Endodermal cell (in vitro differentiated cells): ENCODE measurements around the gene SPACA7. TPM values are rescaled to one million over a fixed set of nuclear protein-coding genes. Genes with fewer than 3 reads are reported as not detected.

Experiments
- DNase-seq: peaks from one replicate; pipeline ENCODE4 v3.0.0-alpha.2; 2017
- H3K27ac ChIP-seq: 2 replicates; pipeline ENCODE4 v1.5.1; 2013; ENCODE audit warnings: mild to moderate bottlenecking, low read depth, low read length, moderate library complexity
- H3K27me3 ChIP-seq: 2 replicates; pipeline ENCODE4 v1.6.1; 2013; ENCODE audit warnings: mild to moderate bottlenecking, low read length, moderate library complexity; ENCODE audit not compliant: insufficient read depth, control insufficient read depth, poor library complexity, severe bottlenecking
- H3K36me3 ChIP-seq: 2 replicates; pipeline ENCODE4 v1.7.0; 2013; ENCODE audit warnings: mild to moderate bottlenecking, low read length, moderate library complexity; ENCODE audit not compliant: control insufficient read depth, insufficient read depth
- H3K4me1 ChIP-seq: one replicate; pipeline ENCODE4 v1.7.0; 2013; ENCODE audit warnings: low read length; ENCODE audit not compliant: control insufficient read depth, insufficient read depth
- H3K4me3 ChIP-seq: 2 replicates; pipeline ENCODE4 v1.5.1; 2013; ENCODE audit warnings: mild to moderate bottlenecking, low read length, moderate library complexity
- H3K9ac ChIP-seq: 2 replicates; pipeline ENCODE4 v1.6.1; 2013; ENCODE audit warnings: mild to moderate bottlenecking, low read length, moderate library complexity; ENCODE audit not compliant: poor library complexity, severe bottlenecking; ENCODE audit errors: extremely low read depth
- H3K9me3 ChIP-seq: 2 replicates; pipeline ENCODE4 v1.6.1; 2013; ENCODE audit warnings: mild to moderate bottlenecking, low read length, moderate library complexity; ENCODE audit not compliant: control insufficient read depth
- H3K27ac Mint-ChIP-seq: 2 replicates; pipeline ENCODE4 v1.8.0; 2020; ENCODE audit warnings: mixed read lengths
- H3K27me3 Mint-ChIP-seq: 2 replicates; pipeline ENCODE4 v1.8.0; 2021; ENCODE audit warnings: mild to moderate bottlenecking, mixed read lengths; ENCODE audit not compliant: insufficient read depth
- H3K36me3 Mint-ChIP-seq: 2 replicates; pipeline ENCODE4 v1.8.0; 2020; ENCODE audit warnings: low read depth, mixed read lengths
- H3K4me1 Mint-ChIP-seq: 2 replicates; pipeline ENCODE4 v1.8.0; 2020; ENCODE audit warnings: mixed read lengths
- H3K4me3 Mint-ChIP-seq: 2 replicates; pipeline ENCODE4 v1.8.0; 2020; ENCODE audit warnings: mild to moderate bottlenecking, moderate library complexity, mixed read lengths
- H3K9me3 Mint-ChIP-seq: 2 replicates; pipeline ENCODE4 v1.8.0; 2020; ENCODE audit warnings: mild to moderate bottlenecking, mixed read lengths
- CTCF ChIP-seq: fragments of 200-600 bp; sonication (generic); conservative IDR thresholded peaks from 2 replicates; pipeline ENCODE4 v1.5.0; 2021; ENCODE audit warnings: antibody characterized with exemption, mild to moderate bottlenecking
- WGBS, 2 experiments: methylation state at CpG; one replicate each; pipeline versions ENCODE4 v1.1.5 to v1.1.7; 2013; ENCODE audit warnings: missing lambda C conversion rate in 2 of 2, mixed read lengths in 1 of 2; ENCODE audit not compliant: insufficient coverage in 1 of 2, insufficient read length in 1 of 2; 5-methylcytosine and 5-hydroxymethylcytosine counted together
- total RNA-seq, 2 donors: library from RNA; stranded (reverse); fragmentation: NEBNext Ultra II Directional in 1 of 2; extraction: Animal tissue kit (Norgen Biotek cat#: 25700) in 1 of 2; gene quantifications; 2 replicates in 1 of 2; 3 replicates in 1 of 2; pipeline ENCODE4 v1.2.1, GENCODE V29; 2021

SPACA7 gene
- total RNA-seq, 2 donors from 2014 or later: not detected

GRCh38 chr13:112442483-112443090 lies 66.4 kb downstream of the SPACA7 start:
- Histone ChIP-seq H3K27me3 (peaks cover 17% of the 10 kb centered on the region), H3K27ac (no peak overlapping the region), H3K9me3 (peaks cover 9% of the 10 kb centered on the region), H3K36me3 (no peaks in the 10 kb centered on the region), H3K4me1 (no peaks in the 10 kb centered on the region), H3K4me3 (no peak overlapping the region), H3K9ac (no peak overlapping the region)
- Mint-ChIP-seq H3K4me1 (no peaks in the 10 kb centered on the region), H3K9me3 (peaks cover 9% of the 10 kb centered on the region), H3K27me3 (peaks cover 32% of the 10 kb centered on the region), H3K36me3 (no peaks in the 10 kb centered on the region), H3K27ac (no peak overlapping the region), H3K4me3 (no peak overlapping the region)
- DNase-seq: peak; percentile 36
- no peak for TF ChIP-seq CTCF
- 81 to 90% methylated on average over 15 to 21 of the region's 21 CpGs for WGBS, 2 experiments

GRCh38 chr13:112443191-112443994 lies 67.2 kb downstream of the SPACA7 start:
- Mint-ChIP-seq H3K4me1 (no peaks in the 10 kb centered on the region), H3K36me3 (no peaks in the 10 kb centered on the region), H3K27me3 (peaks cover 32% of the 10 kb centered on the region), H3K27ac (no peak overlapping the region), H3K4me3 (no peak overlapping the region), H3K9me3 (peaks cover 3% of the 10 kb centered on the region)
- DNase-seq: peak; percentile 76
- no peak for TF ChIP-seq CTCF
- H3K27me3 ChIP-seq: peaks cover 17% of the 10 kb centered on the region
- no peak overlapping the region for H3K27ac ChIP-seq
- WGBS, 2 experiments: 57 to 60% methylated on average over 18 to 31 of the region's 31 CpGs
- H3K36me3 ChIP-seq: no peaks in the 10 kb centered on the region
- H3K4me1 ChIP-seq: no peaks in the 10 kb centered on the region
- peaks cover under 1% of the 10 kb centered on the region for H3K9me3 ChIP-seq
- H3K4me3 ChIP-seq: no peak overlapping the region
- H3K9ac ChIP-seq: no peak overlapping the region

GRCh38 chr13:112443995-112444311 lies 67.8 kb downstream of the SPACA7 start:
- no peaks in the 10 kb centered on the region for H3K9me3 ChIP-seq
- Mint-ChIP-seq H3K4me3 (no peak overlapping the region), H3K4me1 (no peaks in the 10 kb centered on the region), H3K27me3 (peaks cover 32% of the 10 kb centered on the region), H3K9me3 (no peaks in the 10 kb centered on the region), H3K27ac (no peak overlapping the region), H3K36me3 (no peaks in the 10 kb centered on the region)
- no peak overlapping the region for H3K27ac ChIP-seq
- no peak overlapping the region for H3K9ac ChIP-seq
- TF ChIP-seq CTCF: peak; percentile 89
- WGBS, 2 experiments: 18 to 20% methylated on average over 1 to 10 of the region's 10 CpGs
- no peaks in the 10 kb centered on the region for H3K36me3 ChIP-seq
- H3K27me3 ChIP-seq: peaks cover 17% of the 10 kb centered on the region
- H3K4me1 ChIP-seq: no peaks in the 10 kb centered on the region
- no peak overlapping the region for H3K4me3 ChIP-seq
- peak; percentile 97 for DNase-seq
